ENCODE measurements around the gene NPHP4. TPM values are rescaled to one million over a fixed set of nuclear protein-coding genes. Genes with fewer than 3 reads are reported as not detected.

Gene NPHP4
- total RNA-seq, 6 experiments from 2014 or later: 1.5 to 6.0 (median 2.0) TPM

DNA sequence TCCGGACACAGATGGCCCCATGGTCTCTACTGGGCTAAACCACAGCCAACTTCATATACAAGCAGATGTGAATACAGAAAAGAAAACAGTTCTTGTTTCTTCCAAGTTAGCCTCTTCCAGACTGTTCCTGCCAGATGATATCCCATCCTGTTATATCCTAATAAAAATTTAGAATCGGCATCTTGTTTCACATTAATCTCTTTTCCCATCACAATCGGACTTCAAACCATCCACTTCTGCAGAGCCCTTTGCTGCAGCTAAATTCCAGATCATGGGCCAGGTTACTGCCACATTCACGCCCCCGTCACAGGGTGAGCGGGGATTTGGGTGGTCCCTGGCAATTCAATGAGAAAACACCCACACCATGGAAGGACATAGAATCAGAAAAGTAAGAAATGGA lies 57.2 kb downstream of the NPHP4 start:
- H3K27ac ChIP-seq: no peak overlapping the region
- WGBS (ENCODE audit: insufficient coverage, low coverage, low lambda C conversion rate, missing lambda C conversion rate): 90% methylated on average over 5 of the region's 6 CpGs
- no peak overlapping the region for H3K4me3 ChIP-seq
- no peaks in the 10 kb centered on the region for H3K27me3 ChIP-seq
- DNase-seq (no peak), ATAC-seq (no peak)
- no peaks in the 10 kb centered on the region for H3K9me3 ChIP-seq
- no peak for TF ChIP-seq CTCF (IDR thresholded peaks at IDR 0.05)
- TF ChIP-seq POLR2A (IDR thresholded peaks at IDR 0.05): no peak
- intact Hi-C loops (cut with DNase I): no loop called here
- H3K36me3 ChIP-seq: no peaks in the 10 kb centered on the region
- peaks cover 0 to 12% (median 4%) of the 10 kb centered on the region in 4 donors for H3K4me1 ChIP-seq

DNA sequence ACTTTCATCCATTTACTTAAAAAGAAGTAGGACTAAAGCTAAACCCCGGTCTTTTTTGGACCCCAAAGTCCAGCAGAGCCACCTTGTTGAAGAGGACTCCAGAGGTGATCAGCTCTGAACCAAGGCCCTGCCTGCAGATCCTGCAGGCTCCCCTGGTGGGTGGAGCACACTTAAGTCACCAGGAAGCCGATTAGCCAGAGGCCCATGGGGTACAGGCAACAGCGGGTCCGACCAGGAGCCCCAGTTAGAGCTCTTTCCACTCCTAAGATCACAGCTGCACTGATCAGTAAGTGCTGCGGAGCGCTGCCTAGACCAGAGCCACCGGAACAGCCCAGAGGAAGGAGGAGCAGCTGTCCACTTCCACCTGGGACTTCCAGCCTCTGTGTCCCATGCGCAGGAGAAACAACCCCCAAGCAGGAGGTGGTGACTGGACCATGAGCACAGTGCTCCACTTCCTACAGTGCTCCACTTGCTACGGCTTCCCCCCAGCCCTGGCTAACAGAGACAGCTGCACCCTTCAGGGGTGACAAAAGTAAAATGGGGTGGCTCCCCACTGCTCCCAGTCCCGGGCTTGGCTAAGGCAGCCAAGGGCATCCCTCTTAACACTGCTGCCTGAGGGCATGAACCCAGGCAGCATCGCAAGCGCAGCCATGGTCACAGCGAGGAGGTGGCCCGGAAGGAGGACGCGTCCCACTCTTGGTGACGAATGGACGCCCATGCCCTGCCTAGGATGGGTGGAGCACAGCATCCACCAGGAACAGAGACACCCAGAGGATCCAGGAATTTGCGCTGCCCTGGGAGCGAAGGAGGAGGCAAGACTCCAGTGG lies 58.0 kb downstream of the NPHP4 start:
- WGBS (ENCODE audit: insufficient coverage, low coverage, low lambda C conversion rate, missing lambda C conversion rate): 100% methylated on average over 4 of the region's 20 CpGs
- TF ChIP-seq CTCF (IDR thresholded peaks at IDR 0.05): no peak
- TF ChIP-seq POLR2A (IDR thresholded peaks at IDR 0.05): no peak
- peak in 2 of 4 donors; percentile 10 to 26 for ATAC-seq
- no peak overlapping the region for H3K4me3 ChIP-seq
- DNase-seq: no peak
- intact Hi-C loops (cut with DNase I): no loop called here
- H3K27me3 ChIP-seq: no peaks in the 10 kb centered on the region
- H3K4me1 ChIP-seq: peaks cover 0 to 12% (median 4%) of the 10 kb centered on the region in 4 donors
- no peaks in the 10 kb centered on the region for H3K9me3 ChIP-seq
- no peaks in the 10 kb centered on the region for H3K36me3 ChIP-seq
- no peak overlapping the region for H3K27ac ChIP-seq

GRCh38 chr1:5933676-5934057 lies 58.6 kb downstream of the NPHP4 start:
- no peaks in the 10 kb centered on the region for H3K9me3 ChIP-seq
- intact Hi-C loops (cut with DNase I): no loop called here
- no peak overlapping the region for H3K27ac ChIP-seq
- H3K27me3 ChIP-seq: no peaks in the 10 kb centered on the region
- WGBS (ENCODE audit: insufficient coverage, low coverage, low lambda C conversion rate, missing lambda C conversion rate): 37% methylated on average over 7 of the region's 7 CpGs
- ATAC-seq (peak; percentile 72 to 82 (median 77)), DNase-seq (no peak)
- H3K36me3 ChIP-seq: no peaks in the 10 kb centered on the region
- H3K4me3 ChIP-seq: no peak overlapping the region
- TF ChIP-seq CTCF (IDR thresholded peaks at IDR 0.05): no peak
- no peak for TF ChIP-seq POLR2A (IDR thresholded peaks at IDR 0.05)
- H3K4me1 ChIP-seq: peaks cover 0 to 12% (median 4%) of the 10 kb centered on the region in 4 donors

DNA sequence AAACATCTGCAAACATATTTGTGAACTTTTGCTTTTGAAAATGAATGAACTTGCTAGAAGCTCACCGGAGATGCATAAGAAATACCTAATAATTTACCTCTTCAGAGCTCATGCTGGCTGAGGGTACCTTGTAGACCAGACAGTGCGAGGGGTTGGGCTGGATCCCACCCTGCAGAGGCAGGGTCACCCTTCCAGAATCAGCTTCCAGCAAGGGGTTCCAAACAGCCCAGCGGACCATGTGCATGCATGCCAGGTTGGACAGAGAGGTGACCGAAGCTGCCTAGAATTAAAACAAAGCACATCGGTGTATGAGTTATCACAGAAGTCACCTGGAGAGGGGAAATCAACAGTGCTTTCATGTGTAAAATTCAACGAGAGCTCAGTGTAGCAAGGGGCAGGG lies 59.2 kb downstream of the NPHP4 start:
- ATAC-seq: no peak
- Histone ChIP-seq H3K27ac (no peak overlapping the region), H3K27me3 (no peaks in the 10 kb centered on the region), H3K9me3 (no peaks in the 10 kb centered on the region), H3K4me3 (no peak overlapping the region), H3K36me3 (no peaks in the 10 kb centered on the region), H3K4me1 (peaks cover 0 to 12% (median 4%) of the 10 kb centered on the region in 4 donors)
- intact Hi-C loops (cut with DNase I): no loop called here
- WGBS (ENCODE audit: insufficient coverage, low coverage, low lambda C conversion rate, missing lambda C conversion rate): 85% methylated on average over 4 of the region's 6 CpGs
- no peak for TF ChIP-seq CTCF (IDR thresholded peaks at IDR 0.05)
- no peak for TF ChIP-seq POLR2A (IDR thresholded peaks at IDR 0.05)
- no peak for DNase-seq

Measured in right lobe of liver (tissue), 6 donors.